ENCODE data around the gene RHPN2.
A peak's percentile ranks its signal among the peaks of the same experiment; 100 is the strongest.

RHPN2 gene

GRCh38 chr19:33064458-33064791, 263 bp downstream of the RHPN2 start:
- Histone ChIP-seq H3K27ac (ENCODE audit: low read depth, low read length) (no peak overlapping the region), H3K36me3 (ENCODE audit: control insufficient read depth, insufficient read depth, low read length) (no peaks in the 10 kb centered on the region), H3K9ac (ENCODE audit: low read depth, low read length) (no peak overlapping the region; the same call in 1 of the 2 replicates), H3K4me3 (ENCODE audit: low read depth, low read length) (peak overlapping the region; percentile 81), H3K9me3 (ENCODE audit: control insufficient read depth, insufficient read depth, low read length) (no peaks in the 10 kb centered on the region), H3K4me1 (ENCODE audit: control insufficient read depth, insufficient read depth, low read length) (peaks cover 8% of the 10 kb centered on the region), H3K27me3 (ENCODE audit: control insufficient read depth, insufficient read depth, low read length) (no peaks in the 10 kb centered on the region)

DNA sequence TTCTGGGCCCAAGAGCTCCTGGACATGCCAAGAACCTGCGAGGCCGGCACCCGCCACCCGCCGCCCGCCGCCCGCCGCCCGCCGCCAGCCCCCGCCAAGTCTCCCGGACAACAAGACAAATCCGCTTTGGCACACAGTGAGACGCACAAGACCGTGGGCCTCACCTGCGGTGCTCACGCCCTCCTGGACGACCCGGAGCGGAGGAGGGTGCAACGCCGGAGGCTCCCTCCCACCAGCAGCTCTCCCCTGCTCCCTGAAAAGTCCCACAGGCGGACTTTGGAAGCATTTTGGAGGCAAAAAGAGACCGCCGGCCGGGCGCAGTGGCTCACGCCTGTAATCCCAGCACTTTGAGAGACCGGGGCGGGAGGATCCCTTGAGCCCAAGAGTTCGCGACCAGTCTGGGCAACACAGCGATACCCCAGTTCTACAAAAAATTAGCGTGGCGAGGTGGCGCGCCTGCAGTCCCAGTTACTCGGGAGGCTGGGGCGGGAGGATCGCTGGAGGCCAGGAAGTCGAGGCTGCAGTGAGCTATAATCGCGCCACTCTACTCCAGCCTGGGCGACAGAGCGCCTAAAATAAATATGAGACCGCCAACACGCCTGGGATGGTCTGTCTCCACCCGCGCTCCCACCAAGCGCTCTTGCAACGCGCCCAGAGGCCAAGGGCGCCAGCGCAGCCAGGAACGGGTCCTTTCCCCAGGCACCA, 783 bp downstream of the RHPN2 start:
- no peaks in the 10 kb centered on the region for H3K27me3 ChIP-seq (ENCODE audit: control insufficient read depth, insufficient read depth, low read length)
- no peaks in the 10 kb centered on the region for H3K9me3 ChIP-seq (ENCODE audit: control insufficient read depth, insufficient read depth, low read length)
- H3K4me3 ChIP-seq (ENCODE audit: low read depth, low read length), result peak overlapping the region; percentile 81
- peak overlapping the region; percentile 61; the same call in 1 of the 2 replicates for H3K9ac ChIP-seq (ENCODE audit: low read depth, low read length)
- no peak overlapping the region for H3K27ac ChIP-seq (ENCODE audit: low read depth, low read length)
- no peaks in the 10 kb centered on the region for H3K36me3 ChIP-seq (ENCODE audit: control insufficient read depth, insufficient read depth, low read length)
- peaks cover 8% of the 10 kb centered on the region for H3K4me1 ChIP-seq (ENCODE audit: control insufficient read depth, insufficient read depth, low read length)

GRCh38 chr19:33063356-33063752, 1.3 kb downstream of the RHPN2 start:
- H3K4me1 ChIP-seq (ENCODE audit: control insufficient read depth, insufficient read depth, low read length), result peaks cover 8% of the 10 kb centered on the region
- no peaks in the 10 kb centered on the region for H3K9me3 ChIP-seq (ENCODE audit: control insufficient read depth, insufficient read depth, low read length)
- H3K27me3 ChIP-seq (ENCODE audit: control insufficient read depth, insufficient read depth, low read length), result no peaks in the 10 kb centered on the region
- H3K36me3 ChIP-seq (ENCODE audit: control insufficient read depth, insufficient read depth, low read length), result no peaks in the 10 kb centered on the region
- peak overlapping the region; percentile 81 for H3K4me3 ChIP-seq (ENCODE audit: low read depth, low read length)
- H3K9ac ChIP-seq (ENCODE audit: low read depth, low read length), result no peak overlapping the region
- no peak overlapping the region for H3K27ac ChIP-seq (ENCODE audit: low read depth, low read length)

DNA sequence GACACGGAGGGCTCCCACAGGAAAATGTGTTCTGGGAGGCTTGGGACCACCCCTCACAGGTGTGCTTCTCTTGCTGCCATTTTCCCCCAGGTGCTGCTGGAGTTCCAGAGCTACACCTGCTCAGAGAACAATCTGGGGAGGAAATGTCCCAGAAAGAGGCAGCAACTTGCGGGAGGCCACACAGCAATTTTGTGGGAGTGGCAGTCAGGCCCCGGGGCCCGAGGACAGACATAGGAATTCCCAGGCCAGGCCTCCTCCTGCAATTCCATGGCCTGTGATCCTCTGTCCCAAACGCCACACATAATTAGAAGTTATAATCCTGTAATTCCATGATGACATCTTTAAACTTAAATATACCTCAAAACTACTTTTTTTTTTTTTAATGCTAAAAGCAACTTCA, 1.8 kb downstream of the RHPN2 start:
- no peak overlapping the region for H3K27ac ChIP-seq (ENCODE audit: low read depth, low read length)
- H3K4me1 ChIP-seq (ENCODE audit: control insufficient read depth, insufficient read depth, low read length), result peaks cover 8% of the 10 kb centered on the region
- no peaks in the 10 kb centered on the region for H3K27me3 ChIP-seq (ENCODE audit: control insufficient read depth, insufficient read depth, low read length)
- H3K9me3 ChIP-seq (ENCODE audit: control insufficient read depth, insufficient read depth, low read length), result no peaks in the 10 kb centered on the region
- H3K4me3 ChIP-seq (ENCODE audit: low read depth, low read length), result peak overlapping the region; percentile 81
- no peaks in the 10 kb centered on the region for H3K36me3 ChIP-seq (ENCODE audit: control insufficient read depth, insufficient read depth, low read length)
- no peak overlapping the region for H3K9ac ChIP-seq (ENCODE audit: low read depth, low read length)

- Histone ChIP-seq H3K4me3 (ENCODE audit: low read depth, low read length) (no peak overlapping the region), H3K27ac (ENCODE audit: low read depth, low read length) (no peak overlapping the region), H3K9ac (ENCODE audit: low read depth, low read length) (no peak overlapping the region), H3K36me3 (ENCODE audit: control insufficient read depth, insufficient read depth, low read length) (no peaks in the 10 kb centered on the region), H3K4me1 (ENCODE audit: control insufficient read depth, insufficient read depth, low read length) (peaks cover 11% of the 10 kb centered on the region), H3K9me3 (ENCODE audit: control insufficient read depth, insufficient read depth, low read length) (no peaks in the 10 kb centered on the region), H3K27me3 (ENCODE audit: control insufficient read depth, insufficient read depth, low read length) (no peaks in the 10 kb centered on the region)
Observed at GRCh38 chr19:33060586-33060985, 4.1 kb downstream of the RHPN2 start.

DNA sequence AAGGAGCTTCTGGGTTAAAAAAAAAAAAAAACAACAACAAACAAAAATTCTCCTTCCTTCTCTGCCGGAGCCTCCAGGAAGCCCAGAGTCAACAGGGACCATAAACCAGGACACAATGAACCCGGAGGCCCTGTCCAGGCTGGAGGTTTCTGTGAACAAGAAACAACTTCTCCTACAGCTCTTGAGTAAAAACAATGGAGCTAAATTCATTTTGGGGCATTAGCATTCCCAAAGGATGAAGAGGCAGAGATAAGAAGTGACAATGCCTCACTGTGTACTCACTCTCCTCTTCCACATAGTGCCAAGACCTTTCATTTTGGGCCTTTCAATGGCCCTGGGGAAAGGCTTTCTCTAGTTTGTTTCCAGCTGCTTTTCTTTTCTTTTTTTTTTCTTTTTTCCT, 9.0 kb downstream of the RHPN2 start:
- Histone ChIP-seq H3K36me3 (ENCODE audit: control insufficient read depth, insufficient read depth, low read length) (peaks cover 12% of the 10 kb centered on the region; the same call in 1 of the 2 replicates), H3K4me1 (ENCODE audit: control insufficient read depth, insufficient read depth, low read length) (peaks cover 3% of the 10 kb centered on the region; the same call in 1 of the 2 replicates), H3K27me3 (ENCODE audit: control insufficient read depth, insufficient read depth, low read length) (no peaks in the 10 kb centered on the region), H3K9ac (ENCODE audit: low read depth, low read length) (no peak overlapping the region), H3K9me3 (ENCODE audit: control insufficient read depth, insufficient read depth, low read length) (no peaks in the 10 kb centered on the region), H3K27ac (ENCODE audit: low read depth, low read length) (peak overlapping the region; percentile 59), H3K4me3 (ENCODE audit: low read depth, low read length) (no peak overlapping the region)

DNA sequence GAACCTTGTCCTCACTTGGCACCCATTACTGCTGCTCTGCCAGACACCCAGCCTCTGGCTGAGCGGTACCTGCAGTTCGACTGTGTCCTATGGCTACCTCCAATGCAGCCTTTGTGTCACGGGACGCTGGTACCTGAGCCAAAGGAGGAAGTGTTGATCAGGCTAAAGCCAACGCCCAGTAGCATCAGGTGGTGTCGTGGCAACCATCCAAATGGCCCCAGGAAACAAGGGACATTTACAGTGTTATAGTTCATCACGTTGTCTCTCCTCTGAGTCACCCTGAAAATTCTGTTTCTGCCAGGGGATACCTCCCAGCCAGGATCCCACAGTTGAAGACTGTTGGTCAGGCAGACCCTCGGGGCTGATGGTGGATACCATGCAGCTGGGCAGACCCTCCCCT, 10.1 kb downstream of the RHPN2 start:
- Histone ChIP-seq H3K9me3 (ENCODE audit: control insufficient read depth, insufficient read depth, low read length) (no peaks in the 10 kb centered on the region), H3K36me3 (ENCODE audit: control insufficient read depth, insufficient read depth, low read length) (peaks cover 12% of the 10 kb centered on the region; the same call in 1 of the 2 replicates), H3K9ac (ENCODE audit: low read depth, low read length) (no peak overlapping the region), H3K4me1 (ENCODE audit: control insufficient read depth, insufficient read depth, low read length) (peaks cover 3% of the 10 kb centered on the region; the same call in 1 of the 2 replicates), H3K4me3 (ENCODE audit: low read depth, low read length) (no peak overlapping the region), H3K27me3 (ENCODE audit: control insufficient read depth, insufficient read depth, low read length) (no peaks in the 10 kb centered on the region), H3K27ac (ENCODE audit: low read depth, low read length) (no peak overlapping the region)

DNA sequence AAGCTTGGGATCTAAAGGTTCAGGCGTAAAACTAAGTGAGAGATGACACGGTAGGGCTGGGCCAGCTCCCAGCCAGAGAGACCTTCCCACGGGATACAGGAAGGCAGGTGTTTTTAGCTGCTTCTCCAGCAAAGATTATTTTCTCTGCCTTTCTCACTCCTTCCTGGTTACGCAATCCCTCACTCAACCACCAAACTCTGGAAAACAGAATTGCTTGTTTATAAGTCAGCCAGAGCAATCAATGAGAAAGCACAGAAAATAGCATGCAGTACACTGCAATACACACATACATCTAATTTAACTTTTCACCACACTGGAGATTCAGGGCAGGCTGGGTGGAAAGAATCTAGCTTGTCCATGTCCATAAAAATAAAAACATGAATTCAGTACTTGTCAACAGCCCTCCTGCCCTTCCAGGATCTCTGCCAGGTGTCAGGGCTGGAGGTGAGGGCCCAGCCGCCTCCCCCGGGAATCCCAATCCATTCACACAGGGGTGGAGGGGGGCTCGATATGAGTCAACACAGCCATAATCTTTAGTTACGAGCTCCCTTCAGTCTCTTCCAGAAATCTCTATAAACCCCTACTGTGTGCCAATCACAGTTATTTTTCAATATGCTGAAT, 12.2 kb downstream of the RHPN2 start:
- Histone ChIP-seq H3K9me3 (ENCODE audit: control insufficient read depth, insufficient read depth, low read length) (no peaks in the 10 kb centered on the region), H3K27me3 (ENCODE audit: control insufficient read depth, insufficient read depth, low read length) (no peaks in the 10 kb centered on the region), H3K9ac (ENCODE audit: low read depth, low read length) (no peak overlapping the region), H3K27ac (ENCODE audit: low read depth, low read length) (no peak overlapping the region), H3K36me3 (ENCODE audit: control insufficient read depth, insufficient read depth, low read length) (peaks cover 12% of the 10 kb centered on the region; the same call in 1 of the 2 replicates), H3K4me3 (ENCODE audit: low read depth, low read length) (no peak overlapping the region), H3K4me1 (ENCODE audit: control insufficient read depth, insufficient read depth, low read length) (peaks cover 3% of the 10 kb centered on the region; the same call in 1 of the 2 replicates)

GRCh38 chr19:33050110-33050509, 14.6 kb downstream of the RHPN2 start:
- Histone ChIP-seq H3K4me1 (ENCODE audit: control insufficient read depth, insufficient read depth, low read length) (no peaks in the 10 kb centered on the region), H3K27ac (ENCODE audit: low read depth, low read length) (no peak overlapping the region), H3K9ac (ENCODE audit: low read depth, low read length) (no peak overlapping the region), H3K4me3 (ENCODE audit: low read depth, low read length) (no peak overlapping the region), H3K36me3 (ENCODE audit: control insufficient read depth, insufficient read depth, low read length) (peaks cover 12% of the 10 kb centered on the region; the same call in 1 of the 2 replicates), H3K27me3 (ENCODE audit: control insufficient read depth, insufficient read depth, low read length) (no peaks in the 10 kb centered on the region), H3K9me3 (ENCODE audit: control insufficient read depth, insufficient read depth, low read length) (no peaks in the 10 kb centered on the region)

DNA sequence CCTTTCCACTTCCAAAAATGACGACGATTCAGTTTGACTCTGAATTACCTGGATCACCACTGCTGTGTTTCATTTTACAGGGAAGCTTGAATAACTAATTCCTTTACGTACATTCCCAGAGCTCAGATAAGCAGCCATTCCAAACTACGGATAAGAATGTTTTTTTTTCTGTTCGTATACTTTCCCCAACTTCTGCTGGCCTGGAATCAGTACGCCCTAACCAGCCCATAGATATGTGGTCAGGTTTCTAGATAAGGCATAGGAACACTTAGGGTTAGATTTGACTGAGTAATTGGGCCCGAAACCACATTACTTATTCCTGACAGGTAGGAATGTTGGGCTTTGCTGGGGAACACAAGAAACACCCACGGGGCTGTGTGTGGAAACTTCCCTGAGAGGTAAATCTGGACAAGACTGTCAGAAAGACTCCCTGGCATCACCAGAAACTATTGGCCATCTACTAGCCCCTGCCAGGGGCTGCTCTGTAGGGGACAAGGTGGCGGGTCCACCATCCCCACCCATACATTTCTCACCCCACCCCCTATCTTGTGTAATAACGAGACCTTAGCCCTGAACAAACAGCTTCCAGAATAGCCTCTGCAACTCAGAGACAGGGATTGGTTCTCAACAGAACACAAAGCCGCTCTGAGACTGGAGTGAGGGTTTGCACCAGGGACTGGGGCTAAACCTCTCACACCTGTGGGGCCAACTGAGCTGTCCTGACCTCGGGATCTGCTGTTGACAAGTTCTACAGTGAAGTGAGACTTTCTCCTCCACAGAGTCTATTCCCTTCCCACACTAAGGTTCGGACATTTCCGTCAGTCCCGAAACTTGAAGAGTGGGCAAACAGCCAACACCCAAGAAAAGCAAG, 15.6 kb downstream of the RHPN2 start:
- no peak overlapping the region for H3K4me3 ChIP-seq (ENCODE audit: low read depth, low read length)
- no peak overlapping the region for H3K9ac ChIP-seq (ENCODE audit: low read depth, low read length)
- peaks cover 5% of the 10 kb centered on the region; the same call in 1 of the 2 replicates for H3K36me3 ChIP-seq (ENCODE audit: control insufficient read depth, insufficient read depth, low read length)
- peak overlapping the region; percentile 66 for H3K27ac ChIP-seq (ENCODE audit: low read depth, low read length)
- H3K4me1 ChIP-seq (ENCODE audit: control insufficient read depth, insufficient read depth, low read length), result no peaks in the 10 kb centered on the region
- H3K9me3 ChIP-seq (ENCODE audit: control insufficient read depth, insufficient read depth, low read length), result no peaks in the 10 kb centered on the region
- H3K27me3 ChIP-seq (ENCODE audit: control insufficient read depth, insufficient read depth, low read length), result no peaks in the 10 kb centered on the region
